HG02759 (cell line): ENCODE data around the gene HABP4.

Experiments
- ATAC-seq: cut with Tn5 transposase; IDR thresholded peaks from one replicate; pipeline ENCODE4 v1.9.1; 2021; ENCODE audit warnings: mild to moderate bottlenecking, moderate library complexity; ENCODE audit not compliant: unreplicated experiment

HABP4 gene

GRCh38 chr9:96467784-96468183, 17.8 kb downstream of the HABP4 start:
- no peak for ATAC-seq

GRCh38 chr9:96476013-96476412, 26.0 kb downstream of the HABP4 start:
- ATAC-seq, result no peak

DNA sequence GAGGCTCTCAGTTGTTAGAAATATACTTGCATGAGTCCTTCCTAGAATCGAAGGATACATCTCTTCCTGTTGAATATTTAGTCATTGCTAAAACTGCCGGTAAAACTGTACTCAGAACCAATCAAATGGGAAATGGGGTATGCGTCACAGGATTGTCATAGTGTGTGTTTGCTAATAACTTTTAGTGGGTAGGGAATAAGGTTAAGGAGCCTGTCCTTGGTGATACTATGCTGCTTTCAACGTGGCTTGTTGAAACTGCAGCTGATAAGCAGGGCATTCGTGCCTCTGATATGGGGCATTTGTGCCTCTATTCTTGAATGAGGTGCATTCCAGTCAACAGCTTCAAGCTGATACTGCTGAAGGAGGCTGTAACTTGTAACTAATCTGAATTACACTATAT, 26.6 kb downstream of the HABP4 start:
- ATAC-seq, result no peak

DNA sequence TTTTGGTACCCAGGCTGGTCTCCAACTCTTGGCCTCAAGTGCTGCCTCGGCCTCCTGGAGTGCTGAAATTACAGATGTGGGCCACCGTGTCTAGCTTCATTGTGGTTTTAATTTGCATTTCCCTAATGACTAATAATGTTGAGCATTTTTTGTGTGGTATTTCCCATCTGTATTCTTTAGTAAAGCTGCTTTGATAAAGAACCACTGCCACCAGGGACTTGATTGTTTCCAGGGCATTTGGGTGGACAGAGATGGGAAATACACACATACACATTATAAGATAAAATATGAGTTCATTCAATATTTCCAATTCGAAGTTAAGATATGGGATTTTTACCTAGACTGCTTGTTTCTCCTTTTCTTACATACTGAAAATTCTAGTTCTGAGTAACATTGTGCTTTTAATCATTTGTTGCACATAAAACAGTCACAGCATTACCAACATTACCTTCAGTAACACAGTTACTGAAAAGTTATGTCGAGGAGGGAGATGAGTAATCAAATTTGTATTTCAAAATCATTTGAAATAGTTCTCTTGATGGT, 28.9 kb downstream of the HABP4 start:
- ATAC-seq, result peak; percentile 86

DNA sequence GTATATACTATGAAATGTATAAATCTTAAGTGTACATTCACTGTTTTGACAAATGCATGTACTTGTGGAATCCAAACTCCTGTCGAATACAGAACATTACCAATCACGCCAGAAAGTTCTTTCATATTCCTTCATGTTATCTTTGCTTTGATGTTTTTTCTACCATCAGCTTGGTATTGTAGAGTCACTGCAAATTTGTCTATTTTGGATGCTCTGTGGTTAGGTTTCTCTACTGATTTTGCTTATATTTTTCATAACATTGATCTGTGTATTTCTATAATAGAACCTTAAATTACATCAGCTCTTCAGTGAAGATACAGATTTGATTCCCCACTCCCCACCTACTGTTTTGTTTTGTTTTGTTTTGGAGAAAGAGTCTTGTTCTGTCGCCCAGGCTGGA, 30.8 kb downstream of the HABP4 start:
- ATAC-seq, result no peak

DNA sequence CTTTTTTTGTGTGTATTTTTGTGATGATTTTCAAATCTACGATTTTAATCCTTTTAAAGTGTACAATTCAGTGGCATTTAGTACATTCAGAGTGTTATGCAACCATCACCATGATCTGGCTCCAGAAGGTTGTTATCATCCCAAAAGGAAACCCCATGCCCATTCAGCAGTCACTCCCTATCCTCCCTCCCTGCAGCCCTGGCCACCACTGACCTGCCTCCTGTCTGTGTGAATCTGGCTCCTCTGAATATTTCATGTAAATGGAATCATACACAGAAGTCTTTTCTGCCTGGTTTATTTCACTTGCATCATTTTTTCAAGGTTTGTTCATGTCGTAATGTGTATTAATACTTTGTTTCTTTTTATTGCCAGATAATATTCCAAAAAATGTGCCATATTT, 32.5 kb downstream of the HABP4 start:
- ATAC-seq, result no peak

- ATAC-seq, result no peak
Observed at GRCh38 chr9:96483197-96483596, 33.2 kb downstream of the HABP4 start.

- ATAC-seq, result no peak
Observed at GRCh38 chr9:96483733-96484390, 33.9 kb downstream of the HABP4 start.

DNA sequence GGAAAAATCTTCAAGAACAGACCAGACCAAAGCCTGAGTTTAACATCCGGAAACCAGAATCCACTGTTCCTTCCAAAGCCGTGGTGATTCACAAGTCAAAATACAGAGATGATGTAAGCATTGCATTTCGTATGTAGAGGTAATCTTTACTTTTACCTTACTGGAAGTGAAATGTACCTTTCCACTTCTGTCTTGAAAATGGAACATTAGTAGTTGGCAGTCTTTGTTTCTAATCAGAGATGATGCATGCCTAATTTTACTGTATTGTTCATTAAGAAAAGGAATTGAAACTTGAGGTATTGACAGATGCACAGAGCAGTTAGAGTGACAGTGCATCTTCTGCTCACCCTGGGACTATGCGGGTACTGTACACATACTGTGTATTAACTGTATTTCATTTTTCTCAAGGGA, 34.6 kb downstream of the HABP4 start:
- ATAC-seq, result peak; percentile 96

GRCh38 chr9:96485280-96485679, 35.3 kb downstream of the HABP4 start:
- ATAC-seq, result no peak

GRCh38 chr9:96486386-96487028, 36.5 kb downstream of the HABP4 start:
- no peak for ATAC-seq

DNA sequence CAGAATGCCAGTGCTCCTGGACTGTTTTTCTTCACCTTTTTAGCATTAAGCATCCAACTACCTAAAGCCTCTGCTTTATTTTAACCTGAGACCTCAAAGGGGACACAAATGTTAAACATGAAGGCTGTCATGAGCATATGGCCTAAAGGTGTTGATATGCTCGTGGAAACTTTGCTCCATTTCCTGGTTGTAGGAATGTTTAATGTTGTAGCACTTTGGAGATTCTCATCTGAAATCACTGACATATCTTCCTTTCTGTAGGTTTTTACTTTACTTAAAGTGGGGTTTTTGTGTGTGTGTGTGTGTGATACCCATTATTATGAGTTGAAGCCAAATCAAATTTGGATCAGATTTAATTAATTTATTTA, 37.0 kb downstream of the HABP4 start:
- ATAC-seq, result no peak

DNA sequence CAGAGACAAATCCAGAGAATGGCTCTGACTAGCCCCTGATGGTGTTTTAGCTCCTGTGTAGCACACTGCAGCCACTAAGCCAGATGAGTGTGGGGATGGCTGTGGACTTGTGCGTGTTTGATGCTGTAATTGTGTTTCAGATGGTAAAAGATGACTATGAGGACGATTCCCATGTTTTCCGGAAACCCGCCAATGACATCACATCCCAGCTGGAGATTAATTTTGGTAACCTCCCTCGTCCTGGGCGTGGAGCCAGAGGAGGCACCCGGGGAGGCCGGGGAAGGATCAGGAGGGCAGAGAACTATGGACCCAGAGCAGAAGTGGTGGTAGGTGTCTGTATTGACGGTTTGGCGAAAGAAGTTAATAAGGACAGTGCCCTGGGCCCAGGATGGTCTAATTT, 38.0 kb downstream of the HABP4 start:
- ATAC-seq, result no peak

DNA sequence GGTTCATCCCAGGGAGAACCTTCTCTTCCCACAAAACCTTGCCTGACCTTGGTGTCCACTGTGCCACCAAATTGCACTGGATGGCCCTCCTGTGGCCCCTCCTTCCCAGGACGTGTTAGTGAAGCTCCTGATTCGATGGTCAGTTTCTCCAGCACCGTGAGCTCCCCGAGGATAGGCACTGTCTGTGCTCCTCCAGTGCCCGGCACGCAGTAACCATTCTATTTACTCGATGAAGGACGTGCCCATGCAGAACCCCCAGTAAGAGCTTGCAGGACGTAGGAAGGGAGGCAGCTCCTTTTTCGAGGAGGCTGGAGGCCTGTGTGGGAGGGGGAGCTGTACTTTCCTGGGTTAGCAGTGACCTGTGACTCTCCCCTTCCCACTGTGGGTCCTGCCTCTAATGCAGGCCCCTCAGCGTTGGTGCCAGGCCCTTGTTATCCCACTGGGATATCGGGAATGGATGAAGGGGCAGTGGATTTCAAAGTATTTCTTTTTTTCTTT, 39.6 kb downstream of the HABP4 start:
- ATAC-seq, result no peak

DNA sequence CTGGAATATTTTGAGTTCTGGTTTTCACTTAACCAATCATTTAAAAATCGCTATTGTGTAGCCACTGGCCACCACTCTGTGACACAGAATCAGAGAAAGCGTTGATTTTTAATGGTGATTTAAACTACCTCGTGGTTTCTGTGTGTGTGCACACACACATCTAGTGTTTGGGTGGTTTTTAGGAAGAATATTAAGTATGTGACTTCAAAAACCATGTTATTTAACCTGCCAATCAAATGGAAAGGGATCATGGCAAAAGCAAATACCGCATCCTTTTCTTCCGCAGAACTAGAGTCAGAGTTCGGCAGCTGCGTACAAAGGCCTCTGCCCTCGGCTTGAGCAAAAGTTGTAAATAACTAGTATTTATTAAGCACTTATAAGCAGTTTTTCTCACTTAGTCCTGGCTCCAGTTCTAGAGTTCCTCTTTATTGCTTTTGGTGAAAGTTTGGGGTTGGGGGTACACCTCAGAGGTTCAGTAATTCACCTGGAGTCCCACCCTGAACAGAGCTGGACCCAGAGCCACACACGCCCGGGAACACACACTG, 40.6 kb downstream of the HABP4 start:
- ATAC-seq, result no peak

- ATAC-seq, result no peak
Observed at GRCh38 chr9:96491079-96491879, 41.3 kb downstream of the HABP4 start.

DNA sequence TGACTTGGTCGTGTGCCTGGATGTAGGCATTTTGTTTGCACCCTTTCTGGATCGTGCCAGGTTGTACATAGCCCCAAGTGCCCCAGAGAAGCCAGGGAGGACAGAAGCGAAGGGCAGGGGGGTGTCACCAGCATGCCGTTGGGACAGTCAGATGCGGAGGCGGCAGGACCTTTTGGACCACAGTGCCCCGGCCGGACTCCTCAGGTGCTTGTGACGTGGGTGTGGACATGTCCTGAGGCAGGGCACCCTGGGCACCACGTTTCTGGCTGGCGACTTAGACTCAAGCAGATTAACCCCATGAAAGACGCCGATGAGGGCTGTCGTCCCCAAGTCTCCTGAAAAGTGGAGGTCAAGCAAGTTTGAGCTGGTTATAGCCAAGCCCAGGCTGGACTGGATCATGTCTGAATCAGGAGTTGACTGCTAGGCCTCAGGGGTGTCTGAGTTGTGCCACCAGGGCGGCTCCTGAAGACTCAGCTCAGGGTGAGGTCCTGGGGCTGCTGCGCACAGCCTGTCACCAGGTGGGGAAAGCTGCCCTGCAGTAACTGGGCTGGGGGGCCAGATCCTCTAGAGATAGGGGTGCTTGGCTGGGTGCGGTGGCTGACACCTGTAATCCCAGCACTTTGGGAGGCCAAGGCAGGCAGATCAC, 42.0 kb downstream of the HABP4 start:
- ATAC-seq, result no peak

DNA sequence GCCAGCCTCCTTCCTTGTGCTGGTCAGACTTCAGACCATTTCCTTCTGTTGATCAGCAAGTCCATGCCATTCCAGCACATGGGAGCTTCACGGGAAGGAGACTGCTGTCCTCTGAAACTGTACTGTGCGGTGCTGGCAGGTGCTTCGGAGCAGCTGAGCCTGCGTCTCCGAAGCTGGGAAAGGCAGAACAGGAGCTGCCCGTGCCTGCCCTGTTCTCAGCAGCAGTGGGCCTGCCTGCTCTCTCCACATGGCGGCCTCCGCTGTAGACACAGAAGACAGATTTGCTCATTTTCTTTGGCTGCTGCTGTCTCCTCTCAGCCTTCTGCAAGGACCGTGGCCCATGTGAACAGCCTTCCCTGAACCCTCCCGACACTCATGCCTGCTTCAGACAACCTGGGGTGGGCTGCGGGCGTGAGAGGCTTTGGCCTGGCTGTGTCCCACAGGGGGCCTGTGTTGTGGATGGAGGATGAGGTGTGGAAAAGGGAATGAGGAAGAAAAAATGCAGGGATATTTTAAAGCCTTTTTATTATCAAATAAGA, 43.1 kb downstream of the HABP4 start:
- ATAC-seq, result no peak

- ATAC-seq, result no peak
Observed at GRCh38 chr9:96493757-96494156, 43.8 kb downstream of the HABP4 start.

DNA sequence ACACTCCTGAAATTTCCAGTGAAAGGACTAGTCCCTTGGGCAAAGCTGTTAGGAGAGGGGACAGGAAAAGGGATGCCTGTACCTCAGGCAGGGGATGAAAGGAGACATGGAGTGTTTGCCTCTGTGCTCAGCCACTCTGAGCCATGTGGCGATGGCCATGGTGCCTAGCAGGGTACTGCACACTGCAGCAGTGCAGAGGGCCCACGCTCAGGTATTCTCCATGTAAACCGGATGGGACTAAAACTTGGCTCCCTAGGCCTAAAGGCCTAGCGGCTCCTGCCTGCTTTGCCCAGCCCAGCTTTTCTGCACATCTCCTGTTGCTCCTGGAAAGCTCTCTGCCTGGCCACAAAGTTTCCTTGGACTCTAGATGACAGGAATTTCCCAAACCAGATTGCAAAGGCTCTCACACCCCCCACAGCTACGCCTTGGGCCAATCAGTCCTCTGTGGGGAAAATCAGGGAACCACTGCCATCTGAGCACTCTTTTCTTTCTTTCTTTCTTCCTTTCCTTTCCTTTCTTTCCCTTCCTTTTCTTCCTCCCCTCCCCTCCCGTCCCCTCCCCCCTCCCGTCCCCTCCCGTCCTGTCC, 44.3 kb downstream of the HABP4 start:
- ATAC-seq, result no peak
